ENCODE data around the gene LMO7.

LMO7 gene

GRCh38 chr13:75841905-75842304 lies 205.8 kb downstream of the LMO7 start:
- no peaks in the 10 kb centered on the region for H3K79me2 ChIP-seq (ENCODE audit: insufficient read depth, low read length)
- H3F3A ChIP-seq (ENCODE audit: insufficient read depth, low read length) = no peaks in the 10 kb centered on the region
- no peak overlapping the region for H2AFZ ChIP-seq (ENCODE audit: low read length)
- peaks cover 63% of the 10 kb centered on the region for H3K36me3 ChIP-seq (ENCODE audit: insufficient read depth, low read length)
- no peaks in the 10 kb centered on the region for H4K20me1 ChIP-seq (ENCODE audit: insufficient read depth, low read length)
- no peaks in the 10 kb centered on the region for H3K27me3 ChIP-seq (ENCODE audit: insufficient read depth, low read length)
- no peak overlapping the region for H3K9ac ChIP-seq (ENCODE audit: low read length)
- H3K9me3 ChIP-seq (ENCODE audit: low read length) = no peaks in the 10 kb centered on the region
- no peaks in the 10 kb centered on the region for H3K4me1 ChIP-seq (ENCODE audit: insufficient read depth, low read length, severe bottlenecking)
- no peak overlapping the region for H3K27ac ChIP-seq (ENCODE audit: low read depth, low read length, poor library complexity, severe bottlenecking)
- H3K4me2 ChIP-seq (ENCODE audit: low read length) = no peak overlapping the region
- no peak overlapping the region for H3K4me3 ChIP-seq (ENCODE audit: low read depth, low read length, poor library complexity, severe bottlenecking)
- TF ChIP-seq CTCF (IDR thresholded peaks at IDR 0.05; ENCODE audit: low read length) (no peak), EZH2 (IDR thresholded peaks at IDR 0.05; ENCODE audit: borderline replicate concordance, low read length) (no peak)
- no peaks in the 10 kb centered on the region for H3K9me2 ChIP-seq (ENCODE audit: low read depth, low read length)

GRCh38 chr13:75843074-75843473 lies 206.9 kb downstream of the LMO7 start:
- H3K36me3 ChIP-seq (ENCODE audit: insufficient read depth, low read length) = peaks cover 71% of the 10 kb centered on the region

GRCh38 chr13:75843991-75844390 lies 207.9 kb downstream of the LMO7 start:
- Histone ChIP-seq H4K20me1 (ENCODE audit: insufficient read depth, low read length) (no peaks in the 10 kb centered on the region), H3F3A (ENCODE audit: insufficient read depth, low read length) (no peaks in the 10 kb centered on the region), H3K9ac (ENCODE audit: low read length) (no peak overlapping the region), H3K4me3 (ENCODE audit: low read depth, low read length, poor library complexity, severe bottlenecking) (no peak overlapping the region), H3K36me3 (ENCODE audit: insufficient read depth, low read length) (peaks cover 78% of the 10 kb centered on the region), H2AFZ (ENCODE audit: low read length) (no peak overlapping the region), H3K27ac (ENCODE audit: low read depth, low read length, poor library complexity, severe bottlenecking) (no peak overlapping the region), H3K4me2 (ENCODE audit: low read length) (no peak overlapping the region), H3K9me2 (ENCODE audit: low read depth, low read length) (no peaks in the 10 kb centered on the region), H3K9me3 (ENCODE audit: low read length) (no peaks in the 10 kb centered on the region), H3K4me1 (ENCODE audit: insufficient read depth, low read length, severe bottlenecking) (no peaks in the 10 kb centered on the region), H3K27me3 (ENCODE audit: insufficient read depth, low read length) (no peaks in the 10 kb centered on the region), H3K79me2 (ENCODE audit: insufficient read depth, low read length) (no peaks in the 10 kb centered on the region)
- TF ChIP-seq EZH2 (IDR thresholded peaks at IDR 0.05; ENCODE audit: borderline replicate concordance, low read length) (no peak), CTCF (IDR thresholded peaks at IDR 0.05; ENCODE audit: low read length) (no peak)

More at GRCh38 chr13:75843074-75843473, 206.9 kb downstream of the LMO7 start:
- H3K4me1 ChIP-seq (ENCODE audit: insufficient read depth, low read length, severe bottlenecking) = no peaks in the 10 kb centered on the region
- H4K20me1 ChIP-seq (ENCODE audit: insufficient read depth, low read length) = no peaks in the 10 kb centered on the region
- H3K79me2 ChIP-seq (ENCODE audit: insufficient read depth, low read length) = no peaks in the 10 kb centered on the region
- H3K4me3 ChIP-seq (ENCODE audit: low read depth, low read length, poor library complexity, severe bottlenecking) = no peak overlapping the region
- no peak overlapping the region for H3K27ac ChIP-seq (ENCODE audit: low read depth, low read length, poor library complexity, severe bottlenecking)
- TF ChIP-seq CTCF (IDR thresholded peaks at IDR 0.05; ENCODE audit: low read length) = no peak
- no peak overlapping the region for H3K4me2 ChIP-seq (ENCODE audit: low read length)
- H3F3A ChIP-seq (ENCODE audit: insufficient read depth, low read length) = no peaks in the 10 kb centered on the region
- H3K9me3 ChIP-seq (ENCODE audit: low read length) = no peaks in the 10 kb centered on the region
- H3K27me3 ChIP-seq (ENCODE audit: insufficient read depth, low read length) = no peaks in the 10 kb centered on the region
- H2AFZ ChIP-seq (ENCODE audit: low read length) = no peak overlapping the region
- H3K9me2 ChIP-seq (ENCODE audit: low read depth, low read length) = no peaks in the 10 kb centered on the region
- H3K9ac ChIP-seq (ENCODE audit: low read length) = no peak overlapping the region
